Ascending aorta (tissue), 2 donors: ENCODE results near the gene NOCT. TPM values are rescaled to one million over a fixed set of nuclear protein-coding genes. Genes with fewer than 3 reads are reported as not detected.
"Not testable (repeated sequence)": the region's sequence is repeated elsewhere in the genome, so short reads cannot be mapped to it uniquely, and the experiment has no call there.

Source experiments
- DNase-seq, 2 donors: peaks; one replicate each; pipeline ENCODE4 v3.0.0-alpha.2; 2019; ENCODE audit warnings: low spot score in 2 of 2
- H3K27ac ChIP-seq, 2 donors: fragments of 200-600 bp; sonication (generic); one replicate each; pipeline ENCODE4 v1.5.1; 2016 to 2017; ENCODE audit warnings: mild to moderate bottlenecking in 1 of 2
- H3K27me3 ChIP-seq: fragments of 200-600 bp; sonication (generic); one replicate; pipeline ENCODE4 v1.5.1; 2017
- H3K36me3 ChIP-seq, 2 donors: fragments of 200-600 bp; sonication (generic); one replicate each; pipeline ENCODE4 v1.5.1; 2016
- H3K4me1 ChIP-seq, 2 donors: fragments of 200-600 bp; sonication (generic); one replicate each; pipeline ENCODE4 v1.5.1; 2016 to 2017; ENCODE audit warnings: mild to moderate bottlenecking in 1 of 2
- H3K4me3 ChIP-seq, 2 donors: fragments of 200-600 bp; sonication (generic); one replicate each; pipeline ENCODE4 v1.5.1; 2016 to 2017; ENCODE audit warnings: mild to moderate bottlenecking in 1 of 2
- H3K9me3 ChIP-seq, 2 donors: fragments of 200-600 bp; sonication (generic); one replicate each; pipeline ENCODE4 v1.5.1; 2016
- CTCF ChIP-seq, 3 experiments: fragments of 200-600 bp in 2 of 3; fragments of 450-650 bp in 1 of 3; sonication (generic) in 2 of 3; IDR thresholded peaks; one replicate each; pipeline ENCODE4 v1.5.1; 2016 to 2019; ENCODE audit warnings: antibody characterized with exemption in 3 of 3, mild to moderate bottlenecking in 1 of 3, moderate library complexity in 1 of 3
- intact Hi-C: fragments of 100-400 bp; cut with DNase I; formaldehyde crosslinking; loops from one replicate; pipeline ENCODE4 v1.15.1; 2023
- total RNA-seq: library from RNA; depleted of rRNA; stranded (reverse); fragments of >200 nt; gene quantifications from one replicate; pipeline ENCODE4 v1.1.0, GENCODE V29; 2016

Gene NOCT
- total RNA-seq, 1 donor from 2014 or later = 9.9 TPM

GRCh38 chr4:139015948-139016471, 429 bp downstream of the NOCT start:
- Histone ChIP-seq H3K36me3 (no peaks in the 10 kb centered on the region), H3K27me3 (no peaks in the 10 kb centered on the region), H3K4me1 (peaks cover 0 to 8% of the 10 kb centered on the region in 2 donors), H3K4me3 (peak overlapping the region; percentile 80 to 81), H3K27ac (peak overlapping the region; percentile 83 to 96), H3K9me3 (no peaks in the 10 kb centered on the region)
- DNase-seq = peak in 1 of 2 donors; percentile 64
- no peak for TF ChIP-seq CTCF (IDR thresholded peaks at IDR 0.05)
- intact Hi-C loops = loop anchor here (1.0 to 10.0 kb wide), 8 partner anchors 68 to 1139 kb away; partner anchors contain the start of genes ELF2, MAML3 and RAB33B

GRCh38 chr4:139017861-139018260, 2.3 kb downstream of the NOCT start:
- TF ChIP-seq CTCF (IDR thresholded peaks at IDR 0.05) = no peak
- no peak for DNase-seq
- intact Hi-C loops = loop anchor here (2.0 to 10.0 kb wide), 3 partner anchors 225 to 1137 kb away; partner anchors contain the start of genes MAML3 and RAB33B
- Histone ChIP-seq H3K27me3 (no peaks in the 10 kb centered on the region), H3K4me1 (peaks cover 0 to 8% of the 10 kb centered on the region in 2 donors), H3K36me3 (no peaks in the 10 kb centered on the region), H3K27ac (no peak overlapping the region), H3K4me3 (no peak overlapping the region), H3K9me3 (no peaks in the 10 kb centered on the region)

- intact Hi-C loops = loop anchor here (5.0 to 10.0 kb wide), 2 partner anchors 434 to 1136 kb away; partner anchors contain the start of genes MAML3 and RAB33B
- peaks cover 0 to 8% of the 10 kb centered on the region in 2 donors for H3K4me1 ChIP-seq
- DNase-seq = no peak
- no peak overlapping the region for H3K27ac ChIP-seq
- H3K36me3 ChIP-seq = no peaks in the 10 kb centered on the region
- no peak overlapping the region for H3K4me3 ChIP-seq
- H3K9me3 ChIP-seq = no peaks in the 10 kb centered on the region
- no peak for TF ChIP-seq CTCF (IDR thresholded peaks at IDR 0.05)
- H3K27me3 ChIP-seq = no peaks in the 10 kb centered on the region
Measured at GRCh38 chr4:139018501-139018900, 2.9 kb downstream of the NOCT start.

GRCh38 chr4:139018971-139019758, 3.6 kb downstream of the NOCT start:
- Histone ChIP-seq H3K4me3 (no peak overlapping the region), H3K27ac (no peak overlapping the region), H3K27me3 (no peaks in the 10 kb centered on the region), H3K4me1 (peaks cover 0 to 8% of the 10 kb centered on the region in 2 donors), H3K36me3 (no peaks in the 10 kb centered on the region), H3K9me3 (no peaks in the 10 kb centered on the region)
- DNase-seq = no peak
- intact Hi-C loops = loop anchor here (5.0 to 10.0 kb wide), 2 partner anchors 433 to 1136 kb away; partner anchors contain the start of genes MAML3 and RAB33B
- TF ChIP-seq CTCF (IDR thresholded peaks at IDR 0.05) = no peak

GRCh38 chr4:139020384-139020783, 4.8 kb downstream of the NOCT start:
- Histone ChIP-seq H3K36me3 (no peaks in the 10 kb centered on the region), H3K4me3 (no peak overlapping the region), H3K9me3 (no peaks in the 10 kb centered on the region), H3K4me1 (peaks cover 0 to 4% of the 10 kb centered on the region in 2 donors), H3K27me3 (no peaks in the 10 kb centered on the region), H3K27ac (no peak overlapping the region)
- intact Hi-C loops = no loop called here
- no peak for TF ChIP-seq CTCF (IDR thresholded peaks at IDR 0.05)
- DNase-seq = no peak

GRCh38 chr4:139021071-139021470, 5.5 kb downstream of the NOCT start:
- H3K36me3 ChIP-seq, H3K9me3 ChIP-seq, DNase-seq, intact Hi-C loops, H3K4me3 ChIP-seq, H3K4me1 ChIP-seq, H3K27me3 ChIP-seq, H3K27ac ChIP-seq: not testable (repeated sequence)
